Measurements from ENCODE around the gene CEP164. TPM values are rescaled to one million over a fixed set of nuclear protein-coding genes. Genes with fewer than 3 reads are reported as not detected.

CEP164 gene
- total RNA-seq, 2 donors from 2014 or later = 28.6 to 31.0 TPM

DNA sequence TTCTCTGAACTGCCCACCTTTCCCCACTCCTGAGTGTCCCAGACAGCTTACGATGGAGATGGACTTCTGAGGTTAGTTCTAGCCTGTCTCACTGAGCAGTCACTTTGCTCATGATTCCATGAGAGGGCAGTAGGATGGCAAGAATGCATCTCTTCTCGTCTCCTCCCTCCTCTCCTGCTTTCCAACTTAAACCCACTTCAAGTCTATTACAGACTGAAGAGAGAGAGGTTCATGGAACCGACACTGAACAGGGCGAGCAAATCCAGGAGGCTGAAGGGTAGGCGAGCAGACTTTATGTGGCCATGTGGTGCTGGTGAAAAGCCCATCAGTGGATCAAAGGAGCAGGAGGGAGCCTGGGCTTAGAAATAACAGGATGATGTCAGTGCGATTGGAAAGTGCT is 38.6 kb downstream of the CEP164 start:
- Mint-ChIP-seq H3K27ac (no peak overlapping the region), H3K36me3 (ENCODE audit: low read depth) (peaks cover 75% of the 10 kb centered on the region), H3K4me1 (no peaks in the 10 kb centered on the region), H3K27me3 (no peaks in the 10 kb centered on the region), H3K4me3 (no peak overlapping the region), H3K9me3 (no peaks in the 10 kb centered on the region)
- no peak for ATAC-seq (replicated peaks)

DNA sequence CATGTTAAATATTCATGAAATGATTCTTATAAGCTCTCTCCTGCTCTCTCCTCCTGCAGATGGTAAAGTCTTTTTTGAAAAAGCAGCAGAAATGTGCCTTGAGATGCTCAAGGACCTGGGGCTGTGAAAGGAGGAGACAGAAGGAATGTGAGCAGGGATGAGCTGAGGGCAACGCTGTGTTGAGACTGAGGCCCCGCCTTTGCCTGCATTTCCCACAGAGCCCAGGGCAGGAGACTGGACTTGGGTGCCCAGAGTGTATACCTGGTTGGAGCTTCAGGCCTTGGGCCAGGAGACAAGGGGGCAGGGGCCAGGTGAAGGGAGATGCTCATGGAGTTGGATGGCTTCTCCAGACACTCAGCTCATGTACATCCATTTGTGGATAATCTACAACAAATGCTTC is 39.2 kb downstream of the CEP164 start:
- ATAC-seq (replicated peaks) = no peak
- Mint-ChIP-seq H3K4me3 (no peak overlapping the region), H3K27me3 (no peaks in the 10 kb centered on the region), H3K27ac (no peak overlapping the region), H3K36me3 (ENCODE audit: low read depth) (peaks cover 75% of the 10 kb centered on the region), H3K9me3 (no peaks in the 10 kb centered on the region), H3K4me1 (no peaks in the 10 kb centered on the region)

- Mint-ChIP-seq H3K4me1 (no peaks in the 10 kb centered on the region), H3K9me3 (no peaks in the 10 kb centered on the region), H3K36me3 (ENCODE audit: low read depth) (peaks cover 74% of the 10 kb centered on the region), H3K27me3 (no peaks in the 10 kb centered on the region), H3K4me3 (no peak overlapping the region), H3K27ac (no peak overlapping the region)
- no peak for ATAC-seq (replicated peaks)
Observed at GRCh38 chr11:117369534-117369933, 41.9 kb downstream of the CEP164 start.

GRCh38 chr11:117371453-117371852 is 43.8 kb downstream of the CEP164 start:
- Mint-ChIP-seq H3K27ac (no peak overlapping the region), H3K9me3 (no peaks in the 10 kb centered on the region), H3K36me3 (ENCODE audit: low read depth) (peaks cover 75% of the 10 kb centered on the region), H3K27me3 (no peaks in the 10 kb centered on the region), H3K4me3 (no peak overlapping the region), H3K4me1 (no peaks in the 10 kb centered on the region)
- ATAC-seq (replicated peaks) = no peak

DNA sequence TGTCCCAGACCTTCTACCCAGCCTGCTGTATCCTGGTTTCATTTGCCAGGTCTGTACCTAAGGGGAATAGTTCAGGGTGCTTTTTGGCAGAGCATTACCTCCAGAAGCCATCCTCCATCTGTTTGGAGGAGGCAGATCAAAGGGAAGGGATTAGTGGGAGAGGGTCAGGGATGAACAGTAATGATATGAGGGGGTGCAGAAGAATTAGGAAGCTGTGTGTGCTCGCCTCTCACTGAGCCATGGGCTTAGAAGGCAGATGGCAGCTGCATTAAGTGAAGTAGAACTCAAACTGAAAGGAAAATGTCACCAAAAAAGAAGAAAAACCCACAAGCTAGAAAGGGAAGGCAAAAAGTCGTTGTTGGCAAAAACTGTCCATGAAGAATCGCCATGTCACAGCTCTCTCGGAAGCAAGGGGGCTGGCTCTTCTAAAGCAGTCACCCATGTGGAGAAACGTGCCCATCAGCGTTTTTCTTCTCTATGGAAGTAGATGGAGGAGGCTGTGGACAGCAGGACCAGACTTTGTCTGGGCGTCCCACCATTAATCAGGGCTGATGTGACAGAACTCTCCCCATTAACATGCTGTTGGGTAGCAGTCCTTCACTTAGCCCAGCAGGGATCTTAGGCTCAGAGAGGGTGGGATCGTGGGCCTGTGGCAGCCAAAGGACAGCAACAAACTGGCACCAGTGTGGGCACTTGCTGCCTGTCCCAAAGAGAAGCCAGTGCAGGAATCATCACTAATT is 46.8 kb downstream of the CEP164 start:
- H3K36me3 Mint-ChIP-seq (ENCODE audit: low read depth) = peaks cover 68% of the 10 kb centered on the region
- H3K27ac Mint-ChIP-seq = peak overlapping the region; percentile 72
- H3K4me3 Mint-ChIP-seq = no peak overlapping the region
- ATAC-seq (replicated peaks) = no peak
- H3K4me1 Mint-ChIP-seq = no peaks in the 10 kb centered on the region
- no peaks in the 10 kb centered on the region for H3K9me3 Mint-ChIP-seq
- H3K27me3 Mint-ChIP-seq = no peaks in the 10 kb centered on the region

- no peak for ATAC-seq (replicated peaks)
- Mint-ChIP-seq H3K4me3 (no peak overlapping the region), H3K27me3 (no peaks in the 10 kb centered on the region), H3K36me3 (ENCODE audit: low read depth) (peaks cover 74% of the 10 kb centered on the region), H3K27ac (no peak overlapping the region), H3K4me1 (no peaks in the 10 kb centered on the region), H3K9me3 (no peaks in the 10 kb centered on the region)
Observed at GRCh38 chr11:117375960-117376359, 48.3 kb downstream of the CEP164 start.

DNA sequence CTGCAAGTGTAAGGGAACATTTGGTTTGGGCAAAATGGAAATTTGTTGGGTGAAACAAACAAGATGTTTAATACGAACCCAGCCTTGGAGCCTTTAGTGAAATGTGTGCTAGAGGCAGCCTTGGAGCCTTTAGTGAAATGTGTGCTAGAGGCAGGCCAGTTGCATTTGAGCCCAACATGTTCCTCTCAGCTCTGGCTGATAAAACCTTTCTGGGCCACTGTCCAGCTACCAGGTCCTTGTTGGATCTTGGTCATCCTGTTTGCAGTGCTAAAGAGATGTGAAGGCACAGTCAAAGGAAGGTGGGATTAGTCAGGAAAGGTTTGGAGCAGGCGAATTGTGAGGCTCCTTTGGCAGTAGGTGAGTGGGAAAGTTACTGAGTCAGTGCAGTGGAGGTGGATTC is 48.9 kb downstream of the CEP164 start:
- no peaks in the 10 kb centered on the region for H3K27me3 Mint-ChIP-seq
- H3K9me3 Mint-ChIP-seq = no peaks in the 10 kb centered on the region
- no peak overlapping the region for H3K27ac Mint-ChIP-seq
- H3K4me3 Mint-ChIP-seq = no peak overlapping the region
- peaks cover 69% of the 10 kb centered on the region for H3K36me3 Mint-ChIP-seq (ENCODE audit: low read depth)
- ATAC-seq (replicated peaks) = no peak
- H3K4me1 Mint-ChIP-seq = no peaks in the 10 kb centered on the region

GRCh38 chr11:117378976-117379865 is 51.6 kb downstream of the CEP164 start:
- Mint-ChIP-seq H3K27ac (peak overlapping the region; percentile 43), H3K4me1 (no peaks in the 10 kb centered on the region), H3K36me3 (ENCODE audit: low read depth) (peaks cover 57% of the 10 kb centered on the region), H3K9me3 (no peaks in the 10 kb centered on the region), H3K27me3 (no peaks in the 10 kb centered on the region), H3K4me3 (no peak overlapping the region)
- no peak for ATAC-seq (replicated peaks)

DNA sequence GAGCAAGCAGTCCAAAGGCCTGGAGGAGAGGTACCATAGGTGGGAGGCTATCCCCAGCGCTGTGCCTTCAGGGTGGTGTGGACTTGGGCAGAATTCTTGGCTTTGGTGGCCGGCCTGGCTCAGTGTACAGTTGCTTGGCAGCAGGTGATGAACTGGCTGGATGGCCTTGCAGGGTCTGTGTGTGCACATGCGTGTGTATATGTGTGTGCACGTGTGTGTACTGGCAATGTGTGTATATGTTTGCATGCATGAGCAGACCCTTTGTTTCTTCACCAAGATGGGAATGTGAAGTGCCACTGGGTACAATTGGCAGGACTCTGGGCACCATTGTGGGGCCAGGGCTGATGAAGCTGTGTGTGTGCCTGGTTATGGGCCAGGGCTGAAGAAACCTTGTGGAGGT is 53.0 kb downstream of the CEP164 start:
- no peak for ATAC-seq (replicated peaks)
- Mint-ChIP-seq H3K27me3 (no peaks in the 10 kb centered on the region), H3K4me3 (no peak overlapping the region), H3K36me3 (ENCODE audit: low read depth) (peaks cover 49% of the 10 kb centered on the region), H3K27ac (no peak overlapping the region), H3K4me1 (no peaks in the 10 kb centered on the region), H3K9me3 (no peaks in the 10 kb centered on the region)

DNA sequence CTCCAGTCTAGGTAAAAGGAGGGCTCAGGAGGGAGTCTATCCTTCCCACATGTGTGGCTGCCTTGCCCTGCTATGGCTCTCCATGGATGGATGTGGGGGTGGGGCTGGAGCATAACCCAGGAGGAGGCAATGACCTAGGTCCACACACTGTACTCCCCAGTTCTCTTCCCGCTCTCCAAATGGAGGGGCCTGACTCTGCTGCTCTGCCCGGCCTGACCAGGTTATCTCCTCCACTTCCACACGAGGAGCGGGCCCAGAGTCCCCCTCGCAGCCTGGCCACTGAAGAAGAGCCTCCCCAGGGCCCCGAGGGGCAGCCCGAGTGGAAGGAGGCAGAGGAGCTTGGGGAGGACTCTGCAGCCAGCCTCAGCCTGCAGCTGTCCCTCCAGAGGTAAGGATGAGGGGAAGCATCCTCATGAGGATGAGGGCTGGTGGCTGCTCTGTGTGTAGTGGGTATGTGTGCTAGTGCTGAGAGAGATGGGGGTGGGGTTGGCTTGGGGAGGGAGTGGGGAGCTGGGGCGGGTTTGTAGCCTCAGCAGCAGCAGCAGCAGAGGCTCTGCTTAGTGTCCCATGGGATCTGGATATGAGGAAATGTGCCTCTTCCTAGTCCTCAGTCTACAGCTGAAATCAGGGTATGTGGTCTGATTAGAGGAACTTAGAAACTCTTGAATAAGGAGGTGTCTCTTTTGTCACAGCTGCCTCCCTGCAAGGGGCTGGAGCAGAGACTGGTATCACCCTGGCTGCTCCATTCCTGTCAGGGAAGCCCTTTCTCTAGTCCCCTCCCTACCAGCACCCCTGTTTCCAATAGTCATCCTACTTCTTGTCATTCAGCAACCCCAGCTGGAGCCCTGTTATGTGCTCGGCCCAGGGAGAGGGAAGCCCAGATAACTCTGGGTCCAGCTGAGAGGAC is 54.1 kb downstream of the CEP164 start:
- H3K36me3 Mint-ChIP-seq (ENCODE audit: low read depth) = peaks cover 48% of the 10 kb centered on the region
- no peaks in the 10 kb centered on the region for H3K4me1 Mint-ChIP-seq
- ATAC-seq (replicated peaks) = no peak
- no peak overlapping the region for H3K4me3 Mint-ChIP-seq
- H3K27ac Mint-ChIP-seq = no peak overlapping the region
- H3K9me3 Mint-ChIP-seq = no peaks in the 10 kb centered on the region
- no peaks in the 10 kb centered on the region for H3K27me3 Mint-ChIP-seq

GRCh38 chr11:117382746-117383145 is 55.1 kb downstream of the CEP164 start:
- Mint-ChIP-seq H3K9me3 (no peaks in the 10 kb centered on the region), H3K4me3 (no peak overlapping the region), H3K4me1 (no peaks in the 10 kb centered on the region), H3K27me3 (no peaks in the 10 kb centered on the region), H3K27ac (no peak overlapping the region), H3K36me3 (ENCODE audit: low read depth) (peaks cover 48% of the 10 kb centered on the region)
- no peak for ATAC-seq (replicated peaks)

- Mint-ChIP-seq H3K9me3 (no peaks in the 10 kb centered on the region), H3K4me1 (no peaks in the 10 kb centered on the region), H3K4me3 (no peak overlapping the region), H3K27me3 (no peaks in the 10 kb centered on the region), H3K27ac (no peak overlapping the region), H3K36me3 (ENCODE audit: low read depth) (peaks cover 57% of the 10 kb centered on the region)
- peak; percentile 54 for ATAC-seq (replicated peaks)
Observed at GRCh38 chr11:117384045-117384444, 56.4 kb downstream of the CEP164 start.

DNA sequence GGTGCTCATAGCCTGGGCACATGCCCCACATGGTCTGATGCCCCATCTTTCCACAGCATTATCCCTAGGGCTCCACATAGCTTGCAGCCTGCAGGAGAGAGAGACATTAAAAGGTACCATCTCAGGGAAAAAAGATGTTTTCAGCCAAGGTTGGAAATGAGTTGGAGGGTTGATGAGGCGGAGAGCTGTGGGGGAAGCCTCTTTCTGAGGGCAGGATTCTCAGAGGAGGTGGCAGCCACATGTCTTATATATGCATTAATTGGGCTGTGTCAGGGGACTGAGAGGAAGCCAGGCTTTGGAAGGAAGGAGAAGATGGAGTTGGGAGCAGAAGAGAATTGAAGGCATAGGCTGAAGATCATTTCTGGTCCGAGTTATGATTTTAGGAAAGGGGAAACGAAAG is 57.8 kb downstream of the CEP164 start:
- H3K36me3 Mint-ChIP-seq (ENCODE audit: low read depth) = peaks cover 55% of the 10 kb centered on the region
- no peaks in the 10 kb centered on the region for H3K9me3 Mint-ChIP-seq
- no peaks in the 10 kb centered on the region for H3K4me1 Mint-ChIP-seq
- ATAC-seq (replicated peaks) = no peak
- H3K27ac Mint-ChIP-seq = no peak overlapping the region
- no peak overlapping the region for H3K4me3 Mint-ChIP-seq
- no peaks in the 10 kb centered on the region for H3K27me3 Mint-ChIP-seq

DNA sequence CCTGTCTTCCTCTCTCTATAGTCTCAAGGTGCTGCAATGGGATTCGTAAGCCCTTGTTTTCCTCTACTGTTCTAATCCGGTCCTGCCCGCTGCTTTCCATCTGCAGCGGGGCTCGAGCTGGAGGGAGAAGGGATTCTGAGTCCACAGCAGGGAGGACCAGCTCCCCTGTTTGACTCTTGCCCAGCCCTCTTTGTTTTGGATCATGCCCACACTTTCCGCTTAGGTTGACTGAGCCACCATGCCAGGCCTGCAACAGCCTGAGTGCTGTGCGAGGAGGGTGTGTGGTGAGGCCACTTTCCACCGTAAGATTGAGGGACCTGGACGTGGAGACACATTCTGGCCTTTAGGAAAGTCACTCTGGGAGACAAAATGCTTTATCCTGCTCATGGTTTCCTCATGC is 58.3 kb downstream of the CEP164 start:
- no peak overlapping the region for H3K27ac Mint-ChIP-seq

More for the DNA sequence above, 58.3 kb downstream of the CEP164 start:
- Mint-ChIP-seq H3K4me1 (no peaks in the 10 kb centered on the region), H3K27me3 (no peaks in the 10 kb centered on the region), H3K4me3 (no peak overlapping the region), H3K9me3 (no peaks in the 10 kb centered on the region), H3K36me3 (ENCODE audit: low read depth) (peaks cover 55% of the 10 kb centered on the region)
- ATAC-seq (replicated peaks) = no peak
